ENCODE results near the gene PROSER3. TPM values are rescaled to one million over a fixed set of nuclear protein-coding genes. Genes with fewer than 3 reads are reported as not detected.

PROSER3 gene
- total RNA-seq, 1 donor from 2014 or later = 6.1 TPM

DNA sequence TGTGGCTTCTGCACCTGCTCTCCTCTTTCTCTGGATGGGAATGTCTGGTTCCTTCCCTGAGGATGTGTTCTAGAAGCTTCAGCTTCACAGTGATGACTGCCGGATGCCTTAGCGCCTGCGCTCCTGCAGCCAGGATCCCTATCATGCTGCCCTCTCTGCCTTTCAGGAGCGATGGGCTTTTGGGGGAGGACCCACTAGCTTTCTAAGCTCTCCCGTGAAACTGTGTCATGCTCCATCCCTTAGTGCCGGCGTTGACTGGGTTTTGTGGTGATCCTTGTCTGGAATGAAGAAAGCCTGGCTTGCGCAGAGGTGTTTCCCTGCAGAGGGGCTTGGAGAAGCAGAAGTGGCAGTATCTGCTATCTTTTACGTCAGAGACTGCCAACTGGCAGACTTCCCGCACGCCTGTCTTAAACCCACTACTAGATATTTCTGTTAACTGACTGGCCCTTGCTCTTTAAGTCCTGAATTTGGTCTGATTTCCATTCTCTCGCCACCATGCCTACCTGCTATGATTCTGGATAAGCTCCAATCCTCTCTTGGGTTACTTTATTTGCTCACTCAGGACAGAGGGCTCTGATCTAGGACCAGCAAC, 44.0 kb upstream of the PROSER3 start:
- Histone ChIP-seq H3K4me3 (ENCODE audit: low read depth, low read length) (no peak overlapping the region), H3K36me3 (ENCODE audit: control insufficient read depth, insufficient read depth, low read length) (no peaks in the 10 kb centered on the region), H3K27me3 (ENCODE audit: control insufficient read depth, insufficient read depth, low read length) (no peaks in the 10 kb centered on the region)
- TF ChIP-seq, protein P1, sequence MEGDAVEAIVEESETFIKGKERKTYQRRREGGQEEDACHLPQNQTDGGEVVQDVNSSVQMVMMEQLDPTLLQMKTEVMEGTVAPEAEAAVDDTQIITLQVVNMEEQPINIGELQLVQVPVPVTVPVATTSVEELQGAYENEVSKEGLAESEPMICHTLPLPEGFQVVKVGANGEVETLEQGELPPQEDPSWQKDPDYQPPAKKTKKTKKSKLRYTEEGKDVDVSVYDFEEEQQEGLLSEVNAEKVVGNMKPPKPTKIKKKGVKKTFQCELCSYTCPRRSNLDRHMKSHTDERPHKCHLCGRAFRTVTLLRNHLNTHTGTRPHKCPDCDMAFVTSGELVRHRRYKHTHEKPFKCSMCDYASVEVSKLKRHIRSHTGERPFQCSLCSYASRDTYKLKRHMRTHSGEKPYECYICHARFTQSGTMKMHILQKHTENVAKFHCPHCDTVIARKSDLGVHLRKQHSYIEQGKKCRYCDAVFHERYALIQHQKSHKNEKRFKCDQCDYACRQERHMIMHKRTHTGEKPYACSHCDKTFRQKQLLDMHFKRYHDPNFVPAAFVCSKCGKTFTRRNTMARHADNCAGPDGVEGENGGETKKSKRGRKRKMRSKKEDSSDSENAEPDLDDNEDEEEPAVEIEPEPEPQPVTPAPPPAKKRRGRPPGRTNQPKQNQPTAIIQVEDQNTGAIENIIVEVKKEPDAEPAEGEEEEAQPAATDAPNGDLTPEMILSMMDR (IDR thresholded peaks at IDR 0.05; ENCODE audit: insufficient read depth, low read length, poor library complexity, severe bottlenecking) = no peak
- no peak for DNase-seq (ENCODE audit: low read depth)

DNA sequence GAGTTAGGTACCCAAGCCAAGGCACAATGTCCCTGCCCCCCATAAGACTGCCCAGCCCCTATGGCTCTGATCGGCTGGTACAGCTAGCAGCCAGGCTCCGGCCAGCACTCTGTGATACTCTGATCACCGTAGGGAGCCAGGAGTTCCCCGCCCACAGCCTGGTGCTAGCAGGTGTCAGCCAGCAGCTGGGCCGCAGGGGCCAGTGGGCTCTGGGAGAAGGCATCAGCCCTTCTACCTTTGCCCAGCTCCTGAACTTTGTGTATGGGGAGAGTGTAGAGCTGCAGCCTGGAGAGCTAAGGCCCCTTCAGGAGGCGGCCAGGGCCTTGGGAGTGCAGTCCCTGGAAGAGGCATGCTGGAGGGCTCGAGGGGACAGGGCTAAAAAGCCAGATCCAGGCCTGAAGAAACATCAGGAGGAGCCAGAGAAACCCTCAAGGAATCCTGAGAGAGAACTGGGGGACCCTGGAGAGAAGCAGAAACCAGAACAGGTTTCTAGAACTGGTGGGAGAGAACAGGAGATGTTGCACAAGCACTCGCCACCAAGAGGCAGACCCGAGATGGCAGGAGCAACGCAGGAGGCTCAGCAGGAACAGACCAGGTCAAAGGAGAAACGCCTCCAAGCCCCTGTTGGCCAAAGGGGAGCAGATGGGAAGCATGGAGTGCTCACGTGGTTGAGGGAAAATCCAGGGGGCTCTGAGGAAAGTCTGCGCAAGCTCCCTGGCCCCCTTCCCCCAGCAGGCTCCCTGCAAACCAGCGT, 43.2 kb upstream of the PROSER3 start:
- H3K4me3 ChIP-seq (ENCODE audit: low read depth, low read length) = no peak overlapping the region
- no peak for DNase-seq (ENCODE audit: low read depth)

DNA sequence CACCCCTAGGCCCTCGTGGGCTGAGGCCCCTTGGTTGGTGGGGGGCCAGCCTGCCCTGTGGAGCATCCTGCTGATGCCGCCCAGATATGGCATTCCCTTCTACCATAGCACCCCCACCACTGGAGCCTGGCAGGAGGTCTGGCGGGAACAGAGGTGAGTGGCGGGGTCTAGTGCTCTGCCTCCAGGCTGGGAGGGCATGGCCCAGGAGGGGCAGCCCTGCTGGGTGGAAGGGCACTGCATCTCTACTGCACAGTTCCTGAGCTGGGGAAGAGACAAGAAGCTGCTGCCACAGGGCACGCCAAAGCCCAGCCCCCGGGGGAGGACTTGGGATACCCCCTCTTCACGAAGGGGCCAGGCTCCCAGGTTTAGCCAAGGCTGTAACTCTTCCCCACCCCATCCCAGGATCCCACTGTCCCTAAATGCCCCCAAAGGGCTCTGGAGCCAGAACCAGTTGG, 42.6 kb upstream of the PROSER3 start:
- H3K4me3 ChIP-seq (ENCODE audit: low read depth, low read length) = no peak overlapping the region
- TF ChIP-seq, protein P1 (IDR thresholded peaks at IDR 0.05; ENCODE audit: insufficient read depth, low read length, poor library complexity, severe bottlenecking) = no peak

More for the DNA sequence above, 43.2 kb upstream of the PROSER3 start:
- no peaks in the 10 kb centered on the region for H3K27me3 ChIP-seq (ENCODE audit: control insufficient read depth, insufficient read depth, low read length)
- no peaks in the 10 kb centered on the region for H3K36me3 ChIP-seq (ENCODE audit: control insufficient read depth, insufficient read depth, low read length)
- TF ChIP-seq, protein P1 (IDR thresholded peaks at IDR 0.05; ENCODE audit: insufficient read depth, low read length, poor library complexity, severe bottlenecking) = no peak

DNA sequence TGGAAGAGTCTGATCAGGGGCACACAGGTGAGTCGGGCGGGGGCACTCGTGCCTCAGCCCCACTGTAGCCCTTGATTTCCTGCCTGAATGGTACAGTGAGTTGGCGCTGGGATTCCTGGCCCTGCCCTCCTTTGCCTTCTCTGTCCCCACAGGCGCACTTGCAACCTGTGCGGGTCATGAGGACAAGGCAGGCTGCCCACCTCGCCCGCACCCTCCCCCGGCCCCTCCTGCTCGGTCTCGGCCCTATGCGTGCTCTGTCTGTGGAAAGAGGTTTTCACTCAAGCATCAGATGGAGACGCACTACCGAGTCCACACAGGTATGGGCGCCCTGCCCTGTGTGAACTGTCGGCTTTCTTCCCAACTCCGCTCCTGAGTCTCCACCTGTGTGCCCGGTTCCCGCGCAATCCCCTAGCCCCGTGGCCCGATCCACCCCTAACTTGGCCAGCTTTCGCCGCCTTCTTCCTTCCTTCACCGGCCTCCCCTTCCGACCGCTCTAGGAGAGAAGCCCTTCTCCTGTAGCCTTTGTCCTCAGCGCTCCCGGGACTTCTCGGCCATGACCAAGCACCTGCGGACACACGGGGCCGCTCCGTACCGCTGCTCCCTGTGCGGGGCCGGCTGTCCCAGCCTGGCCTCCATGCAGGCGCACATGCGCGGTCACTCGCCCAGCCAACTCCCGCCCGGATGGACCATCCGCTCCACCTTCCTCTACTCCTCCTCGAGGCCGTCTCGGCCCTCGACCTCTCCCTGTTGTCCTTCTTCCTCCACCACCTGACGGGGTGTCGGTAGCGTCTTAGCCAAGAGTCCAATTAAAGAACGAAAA, 41.8 kb upstream of the PROSER3 start:
- Histone ChIP-seq H3K27me3 (ENCODE audit: control insufficient read depth, insufficient read depth, low read length) (no peaks in the 10 kb centered on the region), H3K36me3 (ENCODE audit: control insufficient read depth, insufficient read depth, low read length) (no peaks in the 10 kb centered on the region), H3K4me3 (ENCODE audit: low read depth, low read length) (peak overlapping the region; percentile 93)
- TF ChIP-seq, protein P1 (IDR thresholded peaks at IDR 0.05; ENCODE audit: insufficient read depth, low read length, poor library complexity, severe bottlenecking) = no peak
- DNase-seq (ENCODE audit: low read depth) = no peak

More for the DNA sequence above, 42.6 kb upstream of the PROSER3 start:
- Histone ChIP-seq H3K36me3 (ENCODE audit: control insufficient read depth, insufficient read depth, low read length) (no peaks in the 10 kb centered on the region), H3K27me3 (ENCODE audit: control insufficient read depth, insufficient read depth, low read length) (no peaks in the 10 kb centered on the region)
- no peak for DNase-seq (ENCODE audit: low read depth)

DNA sequence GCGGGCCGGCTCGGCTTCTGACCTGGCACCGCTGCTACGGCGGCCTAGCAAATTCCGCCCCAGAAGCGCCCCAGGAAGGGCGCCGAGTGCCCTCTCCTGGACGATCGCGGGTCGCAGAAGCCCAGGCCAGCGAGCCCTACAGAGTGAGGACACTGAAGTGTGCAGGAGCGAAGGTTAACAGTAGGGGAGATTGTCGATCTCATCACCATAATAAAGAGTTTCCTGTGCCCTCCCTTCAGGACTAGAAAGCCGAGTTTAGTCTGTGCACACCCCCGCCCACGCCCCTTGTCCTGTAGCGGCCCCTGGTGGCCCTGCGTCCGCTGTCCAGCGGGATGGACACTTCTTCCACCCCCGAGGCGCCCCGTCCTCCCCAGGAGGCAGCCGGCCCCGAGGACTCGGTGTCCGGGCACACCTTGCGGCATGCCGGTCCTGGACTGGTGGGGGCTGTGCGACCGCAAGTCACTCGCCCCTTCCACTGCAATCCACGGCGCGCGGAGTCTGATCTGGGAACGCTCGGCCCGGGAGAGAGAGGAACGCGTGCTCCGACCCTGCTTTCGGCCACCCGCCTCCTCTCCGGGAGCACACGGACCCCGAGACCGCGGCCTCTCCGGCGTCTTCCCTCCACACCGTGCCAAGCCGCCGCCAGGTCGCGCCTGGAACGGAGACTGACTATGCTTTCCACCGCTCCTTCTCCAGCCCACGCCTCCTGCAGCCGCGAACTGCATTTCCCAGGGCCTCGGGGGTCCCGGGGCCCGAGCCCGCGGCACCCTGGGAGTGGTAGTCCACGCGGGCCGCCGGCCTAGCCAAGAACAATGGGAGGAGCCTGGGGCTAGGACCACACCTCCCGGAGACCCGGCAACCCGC, 40.9 kb upstream of the PROSER3 start:
- TF ChIP-seq, protein P1 (IDR thresholded peaks at IDR 0.05; ENCODE audit: insufficient read depth, low read length, poor library complexity, severe bottlenecking) = peak; percentile 96
- Histone ChIP-seq H3K4me3 (ENCODE audit: low read depth, low read length) (peak overlapping the region; percentile 93), H3K36me3 (ENCODE audit: control insufficient read depth, insufficient read depth, low read length) (peaks cover 2% of the 10 kb centered on the region), H3K27me3 (ENCODE audit: control insufficient read depth, insufficient read depth, low read length) (no peaks in the 10 kb centered on the region)
- peak; percentile 37 for DNase-seq (ENCODE audit: low read depth)
